ENCODE data around the gene TMEM175. TPM values are rescaled to one million over a fixed set of nuclear protein-coding genes. Genes with fewer than 3 reads are reported as not detected.

The TMEM175 gene
- total RNA-seq, 1 donor from 2014 or later = 18.3 TPM

- Histone ChIP-seq H3K4me3 (ENCODE audit: low read length in 3 of 3) (no peak overlapping the region), H3K36me3 (ENCODE audit: control insufficient read depth in 3 of 3, insufficient read depth in 3 of 3, low read length in 3 of 3) (peaks cover 41 to 53% (median 49%) of the 10 kb centered on the region in 3 donors), H3K27ac (ENCODE audit: low read depth, low read length) (no peak overlapping the region)
These were observed 42.7 kb upstream of the TMEM175 start for GRCh38 chr4:889516-889915.

GRCh38 chr4:890036-890695, 42.1 kb upstream of the TMEM175 start:
- Histone ChIP-seq H3K27ac (ENCODE audit: low read depth, low read length) (no peak overlapping the region), H3K9ac (ENCODE audit: low read depth in 1 of 3, low read length in 3 of 3) (no peak overlapping the region), H3K4me1 (ENCODE audit: control insufficient read depth in 3 of 3, insufficient read depth in 3 of 3, low read length in 3 of 3) (peaks cover 0 to 2% (median 0%) of the 10 kb centered on the region in 3 donors), H3K4me3 (ENCODE audit: low read length in 3 of 3) (no peak overlapping the region), H3K36me3 (ENCODE audit: control insufficient read depth in 3 of 3, insufficient read depth in 3 of 3, low read length in 3 of 3) (peaks cover 36 to 56% (median 48%) of the 10 kb centered on the region in 3 donors), H3K9me3 (ENCODE audit: control insufficient read depth in 3 of 3, low read length in 3 of 3) (no peaks in the 10 kb centered on the region), H3K27me3 (ENCODE audit: control insufficient read depth in 3 of 3, insufficient read depth in 3 of 3, low read length in 3 of 3) (no peaks in the 10 kb centered on the region)

More at GRCh38 chr4:889516-889915, 42.7 kb upstream of the TMEM175 start:
- H3K27me3 ChIP-seq (ENCODE audit: control insufficient read depth in 3 of 3, insufficient read depth in 3 of 3, low read length in 3 of 3) = no peaks in the 10 kb centered on the region
- H3K9me3 ChIP-seq (ENCODE audit: control insufficient read depth in 3 of 3, low read length in 3 of 3) = no peaks in the 10 kb centered on the region
- peaks cover 0 to 2% (median 0%) of the 10 kb centered on the region in 3 donors for H3K4me1 ChIP-seq (ENCODE audit: control insufficient read depth in 3 of 3, insufficient read depth in 3 of 3, low read length in 3 of 3)
- H3K9ac ChIP-seq (ENCODE audit: low read depth in 1 of 3, low read length in 3 of 3) = no peak overlapping the region

- Histone ChIP-seq H3K36me3 (ENCODE audit: control insufficient read depth in 3 of 3, insufficient read depth in 3 of 3, low read length in 3 of 3) (peaks cover 43 to 63% (median 55%) of the 10 kb centered on the region in 3 donors), H3K4me3 (ENCODE audit: low read length in 3 of 3) (no peak overlapping the region), H3K9ac (ENCODE audit: low read depth in 1 of 3, low read length in 3 of 3) (no peak overlapping the region), H3K4me1 (ENCODE audit: control insufficient read depth in 3 of 3, insufficient read depth in 3 of 3, low read length in 3 of 3) (no peaks in the 10 kb centered on the region), H3K9me3 (ENCODE audit: control insufficient read depth in 3 of 3, low read length in 3 of 3) (no peaks in the 10 kb centered on the region), H3K27me3 (ENCODE audit: control insufficient read depth in 3 of 3, insufficient read depth in 3 of 3, low read length in 3 of 3) (no peaks in the 10 kb centered on the region), H3K27ac (ENCODE audit: low read depth, low read length) (no peak overlapping the region)
These were observed 40.5 kb upstream of the TMEM175 start for GRCh38 chr4:891747-892146.

- Histone ChIP-seq H3K27ac (ENCODE audit: low read depth, low read length) (no peak overlapping the region), H3K27me3 (ENCODE audit: control insufficient read depth in 3 of 3, insufficient read depth in 3 of 3, low read length in 3 of 3) (no peaks in the 10 kb centered on the region), H3K36me3 (ENCODE audit: control insufficient read depth in 3 of 3, insufficient read depth in 3 of 3, low read length in 3 of 3) (peaks cover 50 to 62% (median 52%) of the 10 kb centered on the region in 3 donors), H3K9me3 (ENCODE audit: control insufficient read depth in 3 of 3, low read length in 3 of 3) (no peaks in the 10 kb centered on the region), H3K4me1 (ENCODE audit: control insufficient read depth in 3 of 3, insufficient read depth in 3 of 3, low read length in 3 of 3) (no peaks in the 10 kb centered on the region), H3K9ac (ENCODE audit: low read depth in 1 of 3, low read length in 3 of 3) (no peak overlapping the region), H3K4me3 (ENCODE audit: low read length in 3 of 3) (no peak overlapping the region)
These were observed 39.5 kb upstream of the TMEM175 start for GRCh38 chr4:892780-893179.

GRCh38 chr4:893276-893994, 38.8 kb upstream of the TMEM175 start:
- H3K36me3 ChIP-seq (ENCODE audit: control insufficient read depth in 3 of 3, insufficient read depth in 3 of 3, low read length in 3 of 3) = peaks cover 47 to 58% (median 49%) of the 10 kb centered on the region in 3 donors
- no peak overlapping the region for H3K27ac ChIP-seq (ENCODE audit: low read depth, low read length)
- H3K9me3 ChIP-seq (ENCODE audit: control insufficient read depth in 3 of 3, low read length in 3 of 3) = no peaks in the 10 kb centered on the region
- no peaks in the 10 kb centered on the region for H3K4me1 ChIP-seq (ENCODE audit: control insufficient read depth in 3 of 3, insufficient read depth in 3 of 3, low read length in 3 of 3)
- no peak overlapping the region for H3K4me3 ChIP-seq (ENCODE audit: low read length in 3 of 3)
- no peak overlapping the region for H3K9ac ChIP-seq (ENCODE audit: low read depth in 1 of 3, low read length in 3 of 3)
- no peaks in the 10 kb centered on the region for H3K27me3 ChIP-seq (ENCODE audit: control insufficient read depth in 3 of 3, insufficient read depth in 3 of 3, low read length in 3 of 3)

- no peaks in the 10 kb centered on the region for H3K4me1 ChIP-seq (ENCODE audit: control insufficient read depth in 3 of 3, insufficient read depth in 3 of 3, low read length in 3 of 3)
- H3K4me3 ChIP-seq (ENCODE audit: low read length in 3 of 3) = no peak overlapping the region
- no peaks in the 10 kb centered on the region for H3K9me3 ChIP-seq (ENCODE audit: control insufficient read depth in 3 of 3, low read length in 3 of 3)
- H3K9ac ChIP-seq (ENCODE audit: low read depth in 1 of 3, low read length in 3 of 3) = no peak overlapping the region
- peaks cover 42 to 56% (median 46%) of the 10 kb centered on the region in 3 donors for H3K36me3 ChIP-seq (ENCODE audit: control insufficient read depth in 3 of 3, insufficient read depth in 3 of 3, low read length in 3 of 3)
- no peaks in the 10 kb centered on the region for H3K27me3 ChIP-seq (ENCODE audit: control insufficient read depth in 3 of 3, insufficient read depth in 3 of 3, low read length in 3 of 3)
- H3K27ac ChIP-seq (ENCODE audit: low read depth, low read length) = no peak overlapping the region
These were observed 38.1 kb upstream of the TMEM175 start for GRCh38 chr4:893995-894705.

GRCh38 chr4:895596-895995, 36.7 kb upstream of the TMEM175 start:
- Histone ChIP-seq H3K27me3 (ENCODE audit: control insufficient read depth in 3 of 3, insufficient read depth in 3 of 3, low read length in 3 of 3) (no peaks in the 10 kb centered on the region), H3K4me3 (ENCODE audit: low read length in 3 of 3) (no peak overlapping the region), H3K9ac (ENCODE audit: low read depth in 1 of 3, low read length in 3 of 3) (no peak overlapping the region), H3K27ac (ENCODE audit: low read depth, low read length) (no peak overlapping the region), H3K36me3 (ENCODE audit: control insufficient read depth in 3 of 3, insufficient read depth in 3 of 3, low read length in 3 of 3) (peaks cover 33 to 53% (median 39%) of the 10 kb centered on the region in 3 donors), H3K4me1 (ENCODE audit: control insufficient read depth in 3 of 3, insufficient read depth in 3 of 3, low read length in 3 of 3) (no peaks in the 10 kb centered on the region), H3K9me3 (ENCODE audit: control insufficient read depth in 3 of 3, low read length in 3 of 3) (no peaks in the 10 kb centered on the region)

DNA sequence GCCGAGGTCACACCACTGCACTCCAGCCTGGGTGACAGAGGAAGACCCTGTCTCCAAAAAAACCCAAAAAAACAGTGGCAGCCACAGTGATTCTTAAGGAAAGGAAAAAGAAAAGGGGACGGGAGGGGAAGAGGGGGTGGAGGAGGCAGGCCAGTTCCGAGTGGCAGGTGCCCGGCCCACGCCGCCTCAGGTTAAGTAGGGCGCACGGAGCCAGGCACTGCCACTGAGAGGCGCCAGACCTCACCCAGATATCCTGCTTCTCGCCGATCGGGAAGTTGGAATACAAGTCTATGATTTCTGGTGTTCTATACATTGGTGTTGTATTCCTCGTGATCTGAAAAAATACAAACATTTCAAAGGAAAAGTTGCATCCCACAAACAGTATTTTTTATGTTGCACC, 36.0 kb upstream of the TMEM175 start:
- no peaks in the 10 kb centered on the region for H3K4me1 ChIP-seq (ENCODE audit: control insufficient read depth in 3 of 3, insufficient read depth in 3 of 3, low read length in 3 of 3)
- H3K9me3 ChIP-seq (ENCODE audit: control insufficient read depth in 3 of 3, low read length in 3 of 3) = no peaks in the 10 kb centered on the region
- H3K4me3 ChIP-seq (ENCODE audit: low read length in 3 of 3) = no peak overlapping the region
- H3K27me3 ChIP-seq (ENCODE audit: control insufficient read depth in 3 of 3, insufficient read depth in 3 of 3, low read length in 3 of 3) = no peaks in the 10 kb centered on the region
- H3K36me3 ChIP-seq (ENCODE audit: control insufficient read depth in 3 of 3, insufficient read depth in 3 of 3, low read length in 3 of 3) = peaks cover 37 to 53% (median 37%) of the 10 kb centered on the region in 3 donors
- H3K9ac ChIP-seq (ENCODE audit: low read depth in 1 of 3, low read length in 3 of 3) = no peak overlapping the region
- no peak overlapping the region for H3K27ac ChIP-seq (ENCODE audit: low read depth, low read length)

DNA sequence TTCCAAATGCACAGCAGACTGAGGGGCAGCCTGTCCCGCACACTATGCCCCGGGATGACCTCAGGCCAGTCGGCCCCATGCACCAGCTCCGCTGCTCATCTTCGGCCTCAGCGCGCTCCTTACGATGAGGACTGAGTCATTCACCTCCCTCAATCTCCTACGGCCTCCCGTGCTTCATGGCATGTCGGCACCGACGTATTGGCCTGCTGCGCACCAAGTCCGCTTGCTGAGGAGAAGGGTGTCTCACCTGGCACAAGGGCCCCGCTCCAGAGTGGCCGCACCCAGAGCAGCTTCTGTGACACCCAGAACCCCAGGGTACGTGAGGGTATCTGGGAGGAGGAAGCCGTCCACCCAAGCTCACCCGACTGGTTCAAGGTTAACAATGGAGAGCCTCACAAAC, 35.6 kb upstream of the TMEM175 start:
- Histone ChIP-seq H3K9me3 (ENCODE audit: control insufficient read depth in 3 of 3, low read length in 3 of 3) (no peaks in the 10 kb centered on the region), H3K4me3 (ENCODE audit: low read length in 3 of 3) (no peak overlapping the region), H3K27ac (ENCODE audit: low read depth, low read length) (no peak overlapping the region), H3K9ac (ENCODE audit: low read depth in 1 of 3, low read length in 3 of 3) (no peak overlapping the region), H3K27me3 (ENCODE audit: control insufficient read depth in 3 of 3, insufficient read depth in 3 of 3, low read length in 3 of 3) (no peaks in the 10 kb centered on the region), H3K4me1 (ENCODE audit: control insufficient read depth in 3 of 3, insufficient read depth in 3 of 3, low read length in 3 of 3) (no peaks in the 10 kb centered on the region), H3K36me3 (ENCODE audit: control insufficient read depth in 3 of 3, insufficient read depth in 3 of 3, low read length in 3 of 3) (peaks cover 37 to 53% (median 38%) of the 10 kb centered on the region in 3 donors)

GRCh38 chr4:898123-898522, 34.1 kb upstream of the TMEM175 start:
- H3K4me1 ChIP-seq (ENCODE audit: control insufficient read depth in 3 of 3, insufficient read depth in 3 of 3, low read length in 3 of 3) = no peaks in the 10 kb centered on the region
- H3K36me3 ChIP-seq (ENCODE audit: control insufficient read depth in 3 of 3, insufficient read depth in 3 of 3, low read length in 3 of 3) = peaks cover 32 to 43% (median 34%) of the 10 kb centered on the region in 3 donors
- no peaks in the 10 kb centered on the region for H3K27me3 ChIP-seq (ENCODE audit: control insufficient read depth in 3 of 3, insufficient read depth in 3 of 3, low read length in 3 of 3)
- H3K4me3 ChIP-seq (ENCODE audit: low read length in 3 of 3) = no peak overlapping the region
- no peak overlapping the region for H3K27ac ChIP-seq (ENCODE audit: low read depth, low read length)
- no peak overlapping the region for H3K9ac ChIP-seq (ENCODE audit: low read depth in 1 of 3, low read length in 3 of 3)
- H3K9me3 ChIP-seq (ENCODE audit: control insufficient read depth in 3 of 3, low read length in 3 of 3) = no peaks in the 10 kb centered on the region

All from skeletal muscle tissue (tissue), 4 donors.